GM21723 (cell line): ENCODE data around the gene SCN2A.

Experiments
- ATAC-seq: cut with Tn5 transposase; IDR thresholded peaks from one replicate; pipeline ENCODE4 v1.9.1; 2021; ENCODE audit warnings: mild to moderate bottlenecking, moderate library complexity; ENCODE audit not compliant: unreplicated experiment

Gene SCN2A

DNA sequence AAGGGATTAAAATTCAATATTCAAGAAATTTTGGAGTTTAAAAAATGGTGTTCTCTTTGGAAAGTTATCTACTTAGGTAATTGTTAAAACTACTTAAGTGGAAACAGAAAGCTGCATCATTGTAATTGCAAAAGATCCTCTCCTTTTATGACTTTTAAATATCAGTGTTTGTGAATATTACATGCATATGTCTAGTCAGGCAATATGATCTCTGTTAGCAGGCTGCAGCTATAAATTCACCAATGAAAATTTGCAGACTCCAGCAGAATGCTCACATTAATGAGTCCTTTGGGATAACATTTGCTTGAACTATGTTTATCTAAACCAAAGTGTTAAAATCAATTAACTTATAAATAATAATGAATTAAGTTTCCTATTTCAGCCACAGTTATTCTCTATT, 171.1 kb downstream of the SCN2A start:
- no peak for ATAC-seq

DNA sequence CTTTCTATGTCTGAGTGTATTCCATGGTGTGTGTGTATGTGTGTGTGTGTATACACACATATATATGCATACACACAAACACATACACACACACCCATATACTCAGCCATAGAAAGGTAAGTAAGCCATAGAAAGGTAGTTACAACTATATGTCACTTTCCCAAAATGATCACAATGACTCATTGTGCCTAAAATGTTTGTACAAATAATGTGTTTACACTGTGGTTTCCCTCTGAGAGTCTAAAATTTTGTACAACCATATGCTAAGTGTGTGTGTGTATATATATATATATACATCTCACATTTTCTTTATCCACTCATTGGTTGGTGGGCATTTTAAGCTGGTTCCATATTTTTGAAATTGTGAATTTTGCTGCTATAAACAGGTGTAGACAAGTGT, 175.0 kb downstream of the SCN2A start:
- no peak for ATAC-seq

DNA sequence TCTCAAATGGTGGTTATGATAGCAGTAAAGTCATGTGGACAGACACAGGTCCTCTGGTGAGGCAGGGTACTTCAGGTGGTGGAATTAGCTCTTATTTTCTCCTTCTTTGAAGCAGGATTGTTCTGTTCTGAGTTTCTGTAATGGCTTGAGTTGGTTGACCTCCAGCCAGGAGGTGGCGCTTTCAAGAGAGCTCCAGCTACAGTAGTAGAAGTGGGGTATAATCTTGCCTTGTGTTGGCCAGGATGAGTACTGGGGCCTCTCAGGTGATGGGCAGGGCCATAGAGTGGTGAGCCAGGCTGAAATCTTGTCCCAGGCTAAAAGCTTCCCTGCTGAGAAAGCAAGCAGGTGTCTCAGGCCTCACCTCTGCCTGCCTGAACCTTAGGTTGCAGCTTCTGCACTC, 177.8 kb downstream of the SCN2A start:
- ATAC-seq, result no peak

DNA sequence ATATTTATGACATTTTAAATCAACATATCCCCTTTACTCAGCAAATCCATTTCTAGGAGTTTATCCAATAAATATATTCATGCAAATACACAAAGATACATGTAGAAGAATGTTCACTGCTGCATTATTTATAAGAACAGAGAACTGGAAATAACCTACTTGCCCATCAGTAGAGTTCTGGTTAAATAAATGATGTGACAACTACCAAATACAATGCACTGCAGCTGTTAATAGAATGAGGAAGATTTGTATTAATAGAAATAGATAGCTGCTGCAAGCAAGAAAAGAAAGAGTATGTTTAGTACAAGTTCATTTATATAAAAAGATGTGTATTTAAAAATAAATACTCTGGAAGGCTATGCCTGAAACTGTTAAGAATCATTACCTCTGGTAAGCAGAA, 181.0 kb downstream of the SCN2A start:
- ATAC-seq, result no peak

DNA sequence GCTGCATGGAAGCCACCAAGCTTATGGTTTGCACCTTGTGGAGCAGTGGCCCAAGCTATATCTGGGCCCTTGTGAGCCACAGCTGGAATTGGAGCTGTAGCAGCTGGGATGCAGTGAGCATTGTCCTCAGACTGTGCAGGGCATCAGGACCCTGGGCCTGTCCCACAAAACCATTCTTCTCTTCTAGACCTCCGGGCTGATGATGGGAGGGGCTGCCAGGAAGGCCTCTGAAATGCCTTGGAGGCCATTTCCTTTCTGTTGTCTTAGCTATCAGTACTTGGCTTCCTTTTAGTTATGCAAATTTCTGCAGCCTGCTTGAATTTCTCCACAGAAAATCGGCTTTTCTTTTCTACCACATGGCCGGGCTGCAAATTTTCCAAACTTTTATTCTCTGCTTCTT, 183.9 kb downstream of the SCN2A start:
- ATAC-seq, result no peak

DNA sequence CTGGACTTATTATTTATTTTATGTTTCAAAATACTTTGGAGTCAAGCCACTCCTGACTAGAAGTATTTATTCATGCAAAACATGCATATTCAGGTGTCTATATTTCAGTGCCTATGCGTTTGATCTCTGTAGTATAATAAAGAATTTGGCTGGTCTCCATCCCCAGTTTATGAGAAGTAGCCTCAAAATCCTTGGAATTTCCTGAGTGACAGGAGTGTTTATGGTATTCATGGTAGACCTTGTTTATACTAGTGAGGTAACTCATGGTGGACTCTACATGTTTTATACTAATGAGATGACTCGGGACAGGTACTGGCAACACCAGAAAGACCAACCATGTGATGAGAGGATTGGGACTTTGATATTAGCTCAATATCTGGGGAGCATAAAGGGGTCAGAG, 186.3 kb downstream of the SCN2A start:
- no peak for ATAC-seq

DNA sequence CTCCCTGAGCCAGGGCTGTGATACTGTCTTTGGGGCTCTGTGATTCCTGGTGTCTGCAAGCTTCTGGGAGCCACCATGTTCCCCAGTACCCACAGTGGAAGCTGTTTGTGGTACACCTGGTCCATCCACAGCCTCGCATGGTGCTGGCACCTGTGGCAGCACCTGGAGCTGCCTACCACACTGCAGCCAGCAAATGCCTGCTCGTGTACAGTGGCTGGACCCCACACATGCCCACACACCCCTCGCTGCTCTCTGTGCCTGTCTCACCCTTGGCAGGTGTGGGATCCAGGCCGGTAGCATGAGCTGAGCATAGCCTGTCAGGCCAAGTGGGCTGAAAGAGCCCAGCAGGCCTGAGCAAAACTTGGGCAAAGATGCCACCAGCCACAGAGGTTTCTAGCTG, 188.5 kb downstream of the SCN2A start:
- ATAC-seq, result no peak

DNA sequence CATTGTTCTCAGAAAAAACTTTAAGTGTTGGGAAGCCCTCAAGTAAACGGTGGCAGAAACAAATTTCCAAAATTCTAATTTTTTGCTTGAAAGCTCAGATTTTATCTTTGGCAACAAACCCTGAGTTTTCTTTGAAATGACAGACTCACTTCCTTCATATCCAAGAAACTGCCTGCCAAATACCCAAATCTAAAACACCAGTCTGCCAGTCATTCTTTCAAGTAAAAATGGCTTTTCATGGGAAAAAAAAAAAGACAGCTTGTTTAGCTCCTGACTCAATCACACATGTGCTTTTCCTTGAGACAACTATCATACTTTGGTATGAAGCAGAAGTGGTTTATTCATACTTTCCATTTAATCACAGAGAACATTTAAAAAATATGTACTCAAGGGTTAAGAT, 189.7 kb downstream of the SCN2A start:
- no peak for ATAC-seq

DNA sequence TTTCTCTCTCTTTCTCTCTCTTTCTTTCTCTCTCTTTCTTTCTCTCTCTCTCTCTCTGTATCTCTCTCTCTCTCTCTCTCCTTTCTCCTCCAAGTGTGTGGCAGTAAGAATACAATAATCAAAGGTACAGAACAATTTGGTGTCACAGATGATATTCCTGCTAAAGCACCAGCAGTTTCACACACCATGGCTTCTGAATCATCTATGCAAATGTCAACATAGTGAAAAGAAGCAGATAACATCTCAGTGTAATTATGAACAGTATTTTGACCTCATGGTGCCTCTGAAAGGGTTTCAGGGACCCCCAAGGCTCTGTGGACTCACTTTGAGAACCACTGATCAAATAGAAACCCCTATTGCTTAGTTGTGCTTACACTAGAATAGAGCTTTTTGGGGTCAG, 191.8 kb downstream of the SCN2A start:
- ATAC-seq, result no peak

DNA sequence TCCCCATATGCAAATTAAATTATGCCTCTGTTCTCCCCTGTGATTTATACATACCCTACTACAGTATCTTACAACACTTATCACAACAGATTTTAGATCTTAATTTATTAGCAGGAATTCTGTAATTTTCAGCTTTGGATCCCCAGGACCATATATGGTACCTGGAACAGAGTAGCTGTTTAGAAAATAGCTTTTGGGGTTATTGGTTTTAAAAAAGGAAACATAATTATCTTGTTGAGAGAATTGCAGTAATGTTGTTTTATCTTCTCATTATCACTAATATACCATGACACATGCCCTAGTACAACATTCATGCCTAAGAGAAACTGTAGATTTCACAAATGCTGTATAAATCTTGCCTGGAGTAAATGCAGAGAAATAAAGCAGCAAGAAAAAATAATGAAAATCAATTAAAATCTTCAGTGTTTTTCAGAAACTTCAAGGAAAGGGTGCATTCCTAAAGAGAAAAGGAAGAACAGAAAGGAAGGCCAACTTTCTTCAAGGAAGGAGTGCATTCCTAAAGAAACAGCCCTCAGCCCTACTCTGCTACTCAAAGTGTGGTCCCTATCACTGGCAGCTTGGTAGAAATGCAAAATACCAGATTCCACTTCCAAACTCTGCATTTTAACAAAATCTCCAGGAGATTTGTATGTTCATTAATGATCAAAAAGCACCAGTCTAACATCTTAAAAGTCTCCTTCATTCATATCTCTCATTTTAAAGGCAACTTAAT, 193.2 kb downstream of the SCN2A start:
- no peak for ATAC-seq

DNA sequence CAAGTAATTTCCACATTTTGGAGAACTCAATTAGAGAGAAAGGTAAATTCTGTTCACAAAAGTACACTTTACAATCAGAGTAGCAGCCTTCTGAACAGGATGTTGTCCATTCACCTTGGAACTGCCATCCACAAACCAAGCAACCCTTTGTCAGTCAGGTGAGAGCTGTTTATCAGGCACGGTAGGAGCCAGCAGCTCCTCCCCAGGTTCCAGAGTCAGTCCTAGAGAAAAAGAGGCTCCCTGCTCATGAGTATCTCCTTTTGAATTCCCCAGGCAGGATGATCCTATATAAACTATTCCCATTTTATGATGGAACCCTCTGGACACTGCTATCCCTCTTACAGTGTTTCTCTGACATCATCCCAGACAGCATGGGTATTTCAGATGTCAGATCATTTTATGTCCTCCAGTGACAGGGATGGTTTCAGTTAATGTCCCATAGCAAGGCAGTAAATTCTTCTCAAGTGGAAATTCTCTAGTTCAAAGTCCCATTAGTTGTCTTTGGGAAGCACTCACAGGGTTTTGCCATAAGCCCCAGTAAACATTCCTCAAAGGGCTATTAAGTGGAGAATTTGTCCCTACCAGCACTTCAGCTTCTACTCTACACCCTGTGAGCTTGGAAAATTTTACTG, 195.8 kb downstream of the SCN2A start:
- no peak for ATAC-seq

DNA sequence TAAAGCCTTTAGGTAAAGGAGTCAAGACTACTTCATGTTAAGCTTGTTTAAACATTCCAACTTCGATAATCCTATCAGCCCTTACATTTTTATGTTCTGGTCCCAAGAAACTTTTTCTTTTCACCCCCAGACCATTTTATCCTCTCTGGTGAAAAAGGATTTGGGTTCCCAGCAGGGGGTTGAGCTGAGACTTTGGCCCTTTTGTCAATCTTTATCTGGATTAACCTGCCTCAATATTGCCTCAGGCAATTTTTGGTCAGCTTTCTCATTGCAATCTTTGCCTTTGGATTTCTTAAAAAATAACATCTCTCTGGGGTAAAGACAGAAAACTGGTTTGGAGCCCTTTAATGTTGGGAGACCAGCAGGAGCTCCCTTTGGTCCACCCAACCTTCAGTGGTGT, 196.4 kb downstream of the SCN2A start:
- ATAC-seq, result no peak

DNA sequence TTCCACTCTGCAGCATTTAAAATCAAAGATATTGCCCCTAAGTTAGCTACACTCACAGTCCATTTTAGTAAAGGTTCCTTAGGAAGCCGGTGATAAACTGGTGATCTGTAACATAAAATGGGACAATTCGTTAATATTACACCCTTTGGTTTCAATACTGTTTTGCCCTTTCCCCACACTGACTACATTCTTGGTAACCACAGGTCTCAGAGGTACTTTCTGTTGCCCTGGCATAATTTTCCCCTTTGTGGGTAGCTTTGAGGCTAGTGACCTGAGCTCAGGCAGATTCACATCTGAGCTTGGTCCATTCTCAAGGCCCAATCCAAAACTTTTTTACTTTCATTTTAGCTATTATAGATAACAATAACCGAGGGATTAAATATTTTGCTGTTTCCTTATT, 197.3 kb downstream of the SCN2A start:
- no peak for ATAC-seq

DNA sequence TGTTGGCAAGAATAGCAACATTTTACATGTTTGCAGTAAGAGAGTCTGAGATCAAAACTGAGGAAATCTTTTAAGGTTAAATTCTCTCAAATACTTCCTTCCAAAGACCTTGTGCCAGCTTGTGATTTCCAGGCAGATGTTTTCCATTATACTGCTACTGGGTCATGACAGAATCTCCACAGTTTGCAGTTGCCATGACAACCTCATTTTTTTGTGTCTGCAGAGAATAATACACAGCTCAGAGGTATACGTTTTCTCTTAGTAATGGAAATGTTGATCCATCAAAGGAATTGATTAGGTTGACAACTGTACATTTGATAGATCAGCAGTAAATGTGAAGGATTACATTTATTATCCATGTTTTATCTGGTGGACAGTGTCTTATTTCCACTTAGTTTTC, 201.2 kb downstream of the SCN2A start:
- no peak for ATAC-seq
